ENCODE data around the gene TEX22. TPM values are rescaled to one million over a fixed set of nuclear protein-coding genes. Genes with fewer than 3 reads are reported as not detected.

Gene TEX22
- total RNA-seq, 2 experiments from 2014 or later: 1.9 to 2.4 TPM

GRCh38 chr14:105368426-105368825 lies 29.9 kb upstream of the TEX22 start:
- ATAC-seq (no peak), DNase-seq (no peak)
- POLR2A ChIA-PET: no interaction called here
- peaks cover 10% of the 10 kb centered on the region for H3K4me1 Mint-ChIP-seq (ENCODE audit: low read depth)
- H3K36me3 Mint-ChIP-seq (ENCODE audit: low read depth): no peaks in the 10 kb centered on the region
- peaks cover 5% of the 10 kb centered on the region for H3K27me3 Mint-ChIP-seq (ENCODE audit: low read depth)
- H3K27ac Mint-ChIP-seq: no peak overlapping the region
- no peak overlapping the region for H3K4me3 Mint-ChIP-seq
- CTCF ChIA-PET: interaction anchor here (10.6 kb wide), 1 partner anchor 122 kb away, joined by 157 read pairs; the partner anchor contains the start of gene TEDC1
- no peaks in the 10 kb centered on the region for H3K9me3 Mint-ChIP-seq (ENCODE audit: insufficient read depth)

DNA sequence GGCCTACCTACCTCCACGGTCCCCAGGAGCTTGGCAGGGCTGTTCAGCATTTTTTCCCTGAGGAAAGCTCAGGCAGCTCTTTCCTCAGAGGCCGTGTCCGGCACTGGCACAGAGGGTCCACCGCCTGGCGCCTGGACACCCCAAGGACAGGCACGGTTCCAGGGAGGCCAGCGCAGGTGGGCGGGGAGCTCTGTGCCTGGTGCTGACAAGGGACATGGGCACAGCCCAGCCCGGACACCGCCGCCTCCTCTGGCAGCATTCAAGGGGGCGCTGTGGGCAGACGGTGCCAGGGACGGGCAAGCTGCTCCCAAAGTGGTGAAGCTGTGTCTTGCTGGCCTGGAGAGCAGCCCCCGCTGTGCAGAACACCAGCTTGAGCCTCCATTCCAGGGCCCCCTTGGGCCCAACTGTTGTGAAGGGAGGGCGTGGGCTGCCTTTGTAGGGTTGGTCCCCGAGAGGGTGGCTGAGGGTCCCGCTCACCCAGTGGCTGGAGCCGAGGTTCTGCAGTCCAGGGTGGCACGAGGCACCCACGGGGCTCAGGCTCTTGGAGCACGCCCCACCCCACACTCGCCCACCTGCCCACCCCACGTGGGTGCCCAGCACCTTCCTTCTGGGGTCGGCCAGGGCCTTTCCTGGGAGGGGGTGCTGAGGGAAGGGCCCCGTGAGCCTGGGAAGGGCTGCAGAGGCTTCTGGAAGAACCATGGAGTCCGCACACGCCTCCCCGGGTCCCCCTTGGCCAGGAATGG lies 29.3 kb upstream of the TEX22 start:
- Mint-ChIP-seq H3K36me3 (ENCODE audit: low read depth) (no peaks in the 10 kb centered on the region), H3K27me3 (ENCODE audit: low read depth) (peaks cover under 1% of the 10 kb centered on the region), H3K4me1 (ENCODE audit: low read depth) (peaks cover 4% of the 10 kb centered on the region), H3K27ac (no peak overlapping the region), H3K9me3 (ENCODE audit: insufficient read depth) (no peaks in the 10 kb centered on the region), H3K4me3 (no peak overlapping the region)
- CTCF ChIA-PET: interaction anchor here (3.1 to 10.6 kb wide), 2 partner anchors 122 to 163 kb away, joined by 16 to 157 read pairs; partner anchors contain the start of gene TEDC1
- ATAC-seq (no peak), DNase-seq (no peak)
- POLR2A ChIA-PET: no interaction called here

- no peaks in the 10 kb centered on the region for H3K27me3 Mint-ChIP-seq (ENCODE audit: low read depth)
- CTCF ChIA-PET: interaction anchor here (1.1 to 10.6 kb wide), 9 partner anchors 34 to 180 kb away, joined by 3 to 157 read pairs (median 16); partner anchors contain the start of genes MTA1 and TEDC1
- no peak overlapping the region for H3K4me3 Mint-ChIP-seq
- H3K9me3 Mint-ChIP-seq (ENCODE audit: insufficient read depth): no peaks in the 10 kb centered on the region
- H3K4me1 Mint-ChIP-seq (ENCODE audit: low read depth): peaks cover 6% of the 10 kb centered on the region
- no peak overlapping the region for H3K27ac Mint-ChIP-seq
- no peak for DNase-seq
- POLR2A ChIA-PET: no interaction called here
- ATAC-seq: no peak
- no peaks in the 10 kb centered on the region for H3K36me3 Mint-ChIP-seq (ENCODE audit: low read depth)
Observed at GRCh38 chr14:105369653-105370040, 28.7 kb upstream of the TEX22 start.

GRCh38 chr14:105374389-105374788 lies 23.9 kb upstream of the TEX22 start:
- ChIA-PET POLR2A (interaction anchor here (0.9 kb wide), 1 partner anchor 12 kb away, joined by 3 read pairs; no protein-coding TSS in a partner anchor), CTCF (interaction anchor here (1.3 to 10.6 kb wide), 6 partner anchors 26 to 158 kb away, joined by 3 to 157 read pairs (median 4); partner anchors contain the start of gene TEDC1)
- ATAC-seq (no peak), DNase-seq (no peak)
- H3K9me3 Mint-ChIP-seq (ENCODE audit: insufficient read depth): no peaks in the 10 kb centered on the region
- peaks cover 20% of the 10 kb centered on the region for H3K4me1 Mint-ChIP-seq (ENCODE audit: low read depth)
- H3K36me3 Mint-ChIP-seq (ENCODE audit: low read depth): no peaks in the 10 kb centered on the region
- H3K27me3 Mint-ChIP-seq (ENCODE audit: low read depth): no peaks in the 10 kb centered on the region
- H3K27ac Mint-ChIP-seq: no peak overlapping the region
- H3K4me3 Mint-ChIP-seq: no peak overlapping the region

DNA sequence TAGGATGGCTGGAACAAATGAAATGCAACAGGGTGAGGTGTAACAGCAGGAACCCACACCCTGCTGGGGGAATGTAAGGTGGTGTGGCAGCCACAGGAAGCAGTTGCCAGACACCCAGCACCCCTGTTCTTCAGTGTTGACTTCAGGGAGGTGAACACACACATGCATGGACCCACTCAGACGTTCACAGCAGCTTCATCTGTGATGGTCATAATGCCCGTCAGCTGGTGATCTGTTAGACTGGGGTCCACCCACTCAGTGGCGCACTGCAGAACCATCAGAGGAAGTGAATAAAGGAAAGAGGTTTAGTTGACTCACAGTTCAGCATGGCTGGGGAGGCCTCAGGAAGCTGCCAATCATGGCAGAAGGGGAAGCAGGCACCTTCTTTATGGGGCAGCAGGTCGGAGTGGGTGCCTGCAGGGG lies 22.7 kb upstream of the TEX22 start:
- Mint-ChIP-seq H3K27ac (peak overlapping the region; percentile 86), H3K4me3 (no peak overlapping the region), H3K36me3 (ENCODE audit: low read depth) (no peaks in the 10 kb centered on the region), H3K27me3 (ENCODE audit: low read depth) (no peaks in the 10 kb centered on the region), H3K9me3 (ENCODE audit: insufficient read depth) (no peaks in the 10 kb centered on the region), H3K4me1 (ENCODE audit: low read depth) (peaks cover 19% of the 10 kb centered on the region)
- CTCF ChIA-PET: interaction anchor here (1.0 to 10.6 kb wide), 4 partner anchors 22 to 154 kb away, joined by 3 to 157 read pairs (median 4); partner anchors contain the start of gene TEDC1
- ATAC-seq (peak; percentile 61), DNase-seq (peak; percentile 62)
- POLR2A ChIA-PET: no interaction called here

GRCh38 chr14:105376521-105377440 lies 21.6 kb upstream of the TEX22 start:
- CTCF ChIA-PET: interaction anchor here (0.6 to 10.6 kb wide), 2 partner anchors 71 to 114 kb away, joined by 3 to 157 read pairs; partner anchors contain the start of gene TEDC1
- no peak for DNase-seq
- POLR2A ChIA-PET: interaction anchor here (0.7 kb wide), 1 partner anchor 13 kb away, joined by 3 read pairs; no protein-coding TSS in a partner anchor
- Mint-ChIP-seq H3K4me1 (ENCODE audit: low read depth) (peaks cover 15% of the 10 kb centered on the region), H3K36me3 (ENCODE audit: low read depth) (no peaks in the 10 kb centered on the region), H3K9me3 (ENCODE audit: insufficient read depth) (no peaks in the 10 kb centered on the region), H3K27ac (peak overlapping the region; percentile 30), H3K27me3 (ENCODE audit: low read depth) (no peaks in the 10 kb centered on the region), H3K4me3 (no peak overlapping the region)
- no peak for ATAC-seq

GRCh38 chr14:105377555-105378182 lies 20.7 kb upstream of the TEX22 start:
- POLR2A ChIA-PET: interaction anchor here (0.7 kb wide), 1 partner anchor 12 kb away, joined by 3 read pairs; no protein-coding TSS in a partner anchor
- CTCF ChIA-PET: interaction anchor here (10.6 kb wide), 1 partner anchor 113 kb away, joined by 157 read pairs; the partner anchor contains the start of gene TEDC1
- no peak overlapping the region for H3K4me3 Mint-ChIP-seq

DNA sequence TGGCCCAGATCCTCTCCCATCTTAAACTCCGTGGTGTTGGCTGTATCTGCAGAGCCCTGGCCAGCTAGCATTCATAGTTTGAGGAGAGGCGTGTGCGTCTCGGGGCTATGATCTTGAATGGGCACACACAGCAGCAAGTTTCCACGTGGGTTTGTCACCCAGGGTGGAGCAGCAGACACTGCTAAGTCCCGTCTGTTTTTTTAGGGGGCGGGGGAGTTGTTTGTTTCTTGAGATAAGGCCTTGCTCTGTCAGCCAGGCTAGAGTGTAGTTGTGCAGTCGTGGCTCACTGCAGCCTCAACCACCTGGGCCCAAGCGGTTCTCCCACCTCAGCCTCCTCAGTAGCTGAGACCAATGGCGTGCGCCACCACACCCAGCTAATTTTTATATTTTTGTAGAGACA lies 20.1 kb upstream of the TEX22 start:
- POLR2A ChIA-PET: no interaction called here
- H3K27ac Mint-ChIP-seq: no peak overlapping the region
- H3K27me3 Mint-ChIP-seq (ENCODE audit: low read depth): no peaks in the 10 kb centered on the region
- H3K4me3 Mint-ChIP-seq: no peak overlapping the region
- no peak for ATAC-seq
- H3K36me3 Mint-ChIP-seq (ENCODE audit: low read depth): no peaks in the 10 kb centered on the region
- no peaks in the 10 kb centered on the region for H3K9me3 Mint-ChIP-seq (ENCODE audit: insufficient read depth)
- CTCF ChIA-PET: no interaction called here
- peaks cover 15% of the 10 kb centered on the region for H3K4me1 Mint-ChIP-seq (ENCODE audit: low read depth)
- DNase-seq: no peak

More at GRCh38 chr14:105377555-105378182, 20.7 kb upstream of the TEX22 start:
- Mint-ChIP-seq H3K4me1 (ENCODE audit: low read depth) (peaks cover 15% of the 10 kb centered on the region), H3K9me3 (ENCODE audit: insufficient read depth) (no peaks in the 10 kb centered on the region), H3K27ac (peak overlapping the region; percentile 30), H3K36me3 (ENCODE audit: low read depth) (no peaks in the 10 kb centered on the region), H3K27me3 (ENCODE audit: low read depth) (no peaks in the 10 kb centered on the region)
- DNase-seq (no peak), ATAC-seq (no peak)

GRCh38 chr14:105378873-105379685 lies 19.3 kb upstream of the TEX22 start:
- ChIA-PET CTCF (interaction anchor here (1.2 kb wide), 1 partner anchor 111 kb away, joined by 5 read pairs; no protein-coding TSS in a partner anchor), POLR2A (no interaction called here)
- Mint-ChIP-seq H3K4me1 (ENCODE audit: low read depth) (peaks cover 15% of the 10 kb centered on the region), H3K4me3 (no peak overlapping the region), H3K9me3 (ENCODE audit: insufficient read depth) (no peaks in the 10 kb centered on the region), H3K27ac (peak overlapping the region; percentile 43), H3K27me3 (ENCODE audit: low read depth) (no peaks in the 10 kb centered on the region), H3K36me3 (ENCODE audit: low read depth) (no peaks in the 10 kb centered on the region)
- DNase-seq (no peak), ATAC-seq (no peak)

- no peak overlapping the region for H3K4me3 Mint-ChIP-seq
- H3K9me3 Mint-ChIP-seq (ENCODE audit: insufficient read depth): no peaks in the 10 kb centered on the region
- no peak for ATAC-seq
- DNase-seq: no peak
- no peak overlapping the region for H3K27ac Mint-ChIP-seq
- ChIA-PET CTCF (interaction anchor here (1.2 kb wide), 1 partner anchor 110 kb away, joined by 5 read pairs; no protein-coding TSS in a partner anchor), POLR2A (no interaction called here)
- peaks cover 11% of the 10 kb centered on the region for H3K4me1 Mint-ChIP-seq (ENCODE audit: low read depth)
- H3K27me3 Mint-ChIP-seq (ENCODE audit: low read depth): no peaks in the 10 kb centered on the region
- no peaks in the 10 kb centered on the region for H3K36me3 Mint-ChIP-seq (ENCODE audit: low read depth)
Observed at GRCh38 chr14:105379946-105380345, 18.4 kb upstream of the TEX22 start.

Data from activated CD8-positive, alpha-beta T cell treated with anti-CD3 and anti-CD28 coated beads, Interleukin-2, amount 10 ng/mL, durations not matched to agents 7 days and 5 days (primary cell).